Body of pancreas (tissue), 4 donors: Measurements from ENCODE around the gene EFCAB6. TPM values are rescaled to one million over a fixed set of nuclear protein-coding genes. Genes with fewer than 3 reads are reported as not detected.

ENCODE experiments used
- ATAC-seq: fragments of 150-250 bp; one replicate; pipeline ENCODE4 v1.9.1; 2016
- DNase-seq, 4 donors: peaks; one replicate each; pipeline ENCODE4 v3.0.0-alpha.2; 2019
- H3K27ac ChIP-seq, 4 donors: fragments of 200-600 bp; sonication (generic); 1 replicate in 3 of 4; 2 replicates in 1 of 4; pipeline versions ENCODE4 v1.5.1 to v1.6.1; 2016 to 2019; ENCODE audit warnings: mild to moderate bottlenecking in 1 of 4, mixed read lengths in 1 of 4, moderate library complexity in 1 of 4
- H3K27me3 ChIP-seq, 2 donors: fragments of 200-600 bp; sonication (generic); one replicate each; pipeline ENCODE4 v1.6.0; 2016; ENCODE audit warnings: mild to moderate bottlenecking in 1 of 2
- H3K36me3 ChIP-seq, 2 donors: fragments of 200-600 bp; sonication (generic); replicated peaks in 1 of 2; 2 replicates each; pipeline ENCODE4 v1.5.1; 2016; ENCODE audit warnings: low read depth in 2 of 2; ENCODE audit not compliant: insufficient read depth in 1 of 2
- H3K4me1 ChIP-seq: fragments of 200-600 bp; sonication (generic); one replicate; pipeline ENCODE4 v1.6.0; 2016
- H3K4me3 ChIP-seq, 2 donors: fragments of 200-600 bp; sonication (generic); 1 replicate in 1 of 2; 2 replicates in 1 of 2; pipeline ENCODE4 v1.5.1; 2016 to 2019
- H3K9me3 ChIP-seq, 3 donors: fragments of 200-600 bp; sonication (generic); 1 replicate in 2 of 3; 2 replicates in 1 of 3; pipeline ENCODE4 v1.5.1; 2016
- POLR2A ChIP-seq, 3 donors: fragments of 450-650 bp; IDR thresholded peaks; one replicate each; pipeline ENCODE4 v1.6.1; 2016; ENCODE audit warnings: antibody characterized with exemption in 3 of 3, mild to moderate bottlenecking in 2 of 3
- WGBS, 2 donors: methylation state at CpG; one replicate each; pipeline ENCODE4 v1.1.5; 2017; 5-methylcytosine and 5-hydroxymethylcytosine counted together
- intact Hi-C: fragments of 100-400 bp; cut with DNase I; formaldehyde crosslinking; loops from one replicate; pipeline ENCODE4 v1.15.1; 2023
- total RNA-seq, 2 donors: library from RNA; depleted of rRNA; stranded (reverse); fragments of >200 nt; gene quantifications; one replicate each; pipeline ENCODE4 v1.1.0, GENCODE V29; 2016
- TF ChIP-seq, protein P1 (sequence below), 7 experiments: fragments of 450-650 bp in 4 of 7; fragments of 200-600 bp in 3 of 7; sonication (generic) in 3 of 7; IDR thresholded peaks; one replicate each; pipeline ENCODE4 v1.5.1; 2016 to 2019; ENCODE audit warnings: antibody characterized with exemption in 7 of 7

EFCAB6 gene
- total RNA-seq, 2 donors from 2014 or later: 4.0 to 4.4 TPM

DNA sequence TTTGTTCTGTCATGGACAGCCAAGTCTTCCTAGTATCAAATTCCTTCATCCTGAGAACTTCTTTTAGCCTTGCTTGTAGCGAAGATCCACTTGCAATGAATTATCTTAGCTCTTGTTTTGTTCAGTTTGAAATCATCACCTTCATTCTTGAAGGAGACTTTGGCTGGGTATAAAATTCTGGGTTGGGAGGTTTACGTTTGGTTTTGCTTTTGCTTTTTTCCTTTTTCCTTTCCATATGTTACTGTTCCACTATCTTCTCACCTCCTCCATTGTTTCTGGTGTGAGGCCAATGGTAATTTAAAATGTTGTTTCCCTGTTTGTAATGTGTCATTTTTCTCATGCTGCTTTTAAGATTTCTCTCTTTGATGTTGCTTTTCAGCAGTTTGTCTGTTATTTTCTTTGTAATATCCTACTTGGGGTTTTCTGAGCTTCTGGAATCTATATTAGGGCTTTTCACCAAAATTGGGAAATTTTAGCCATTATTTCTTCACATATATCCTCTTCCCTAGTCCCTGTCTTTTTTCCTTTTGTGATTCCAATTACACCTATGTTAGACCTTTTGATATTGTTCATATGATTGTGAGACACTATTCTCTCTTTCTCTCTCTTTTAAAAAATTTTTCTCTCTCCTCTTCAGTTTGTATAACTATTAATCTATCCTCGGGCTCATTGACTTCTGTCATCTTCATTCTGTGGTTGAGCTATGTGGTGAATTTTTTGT is 172.7 kb downstream of the EFCAB6 start:
- no peak for DNase-seq
- no peak for ATAC-seq
- Histone ChIP-seq H3K27me3 (no peaks in the 10 kb centered on the region), H3K36me3 (no peaks in the 10 kb centered on the region), H3K27ac (no peak overlapping the region), H3K9me3 (peaks cover 0 to 7% (median 0%) of the 10 kb centered on the region in 3 donors), H3K4me1 (no peaks in the 10 kb centered on the region), H3K4me3 (no peak overlapping the region)
- intact Hi-C loops: no loop called here
- TF ChIP-seq POLR2A (IDR thresholded peaks at IDR 0.05): no peak
- TF ChIP-seq, protein P1, sequence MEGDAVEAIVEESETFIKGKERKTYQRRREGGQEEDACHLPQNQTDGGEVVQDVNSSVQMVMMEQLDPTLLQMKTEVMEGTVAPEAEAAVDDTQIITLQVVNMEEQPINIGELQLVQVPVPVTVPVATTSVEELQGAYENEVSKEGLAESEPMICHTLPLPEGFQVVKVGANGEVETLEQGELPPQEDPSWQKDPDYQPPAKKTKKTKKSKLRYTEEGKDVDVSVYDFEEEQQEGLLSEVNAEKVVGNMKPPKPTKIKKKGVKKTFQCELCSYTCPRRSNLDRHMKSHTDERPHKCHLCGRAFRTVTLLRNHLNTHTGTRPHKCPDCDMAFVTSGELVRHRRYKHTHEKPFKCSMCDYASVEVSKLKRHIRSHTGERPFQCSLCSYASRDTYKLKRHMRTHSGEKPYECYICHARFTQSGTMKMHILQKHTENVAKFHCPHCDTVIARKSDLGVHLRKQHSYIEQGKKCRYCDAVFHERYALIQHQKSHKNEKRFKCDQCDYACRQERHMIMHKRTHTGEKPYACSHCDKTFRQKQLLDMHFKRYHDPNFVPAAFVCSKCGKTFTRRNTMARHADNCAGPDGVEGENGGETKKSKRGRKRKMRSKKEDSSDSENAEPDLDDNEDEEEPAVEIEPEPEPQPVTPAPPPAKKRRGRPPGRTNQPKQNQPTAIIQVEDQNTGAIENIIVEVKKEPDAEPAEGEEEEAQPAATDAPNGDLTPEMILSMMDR (IDR thresholded peaks at IDR 0.05): no peak
- 92 to 93% methylated on average over 3 of the region's 3 CpGs for WGBS, 2 donors

DNA sequence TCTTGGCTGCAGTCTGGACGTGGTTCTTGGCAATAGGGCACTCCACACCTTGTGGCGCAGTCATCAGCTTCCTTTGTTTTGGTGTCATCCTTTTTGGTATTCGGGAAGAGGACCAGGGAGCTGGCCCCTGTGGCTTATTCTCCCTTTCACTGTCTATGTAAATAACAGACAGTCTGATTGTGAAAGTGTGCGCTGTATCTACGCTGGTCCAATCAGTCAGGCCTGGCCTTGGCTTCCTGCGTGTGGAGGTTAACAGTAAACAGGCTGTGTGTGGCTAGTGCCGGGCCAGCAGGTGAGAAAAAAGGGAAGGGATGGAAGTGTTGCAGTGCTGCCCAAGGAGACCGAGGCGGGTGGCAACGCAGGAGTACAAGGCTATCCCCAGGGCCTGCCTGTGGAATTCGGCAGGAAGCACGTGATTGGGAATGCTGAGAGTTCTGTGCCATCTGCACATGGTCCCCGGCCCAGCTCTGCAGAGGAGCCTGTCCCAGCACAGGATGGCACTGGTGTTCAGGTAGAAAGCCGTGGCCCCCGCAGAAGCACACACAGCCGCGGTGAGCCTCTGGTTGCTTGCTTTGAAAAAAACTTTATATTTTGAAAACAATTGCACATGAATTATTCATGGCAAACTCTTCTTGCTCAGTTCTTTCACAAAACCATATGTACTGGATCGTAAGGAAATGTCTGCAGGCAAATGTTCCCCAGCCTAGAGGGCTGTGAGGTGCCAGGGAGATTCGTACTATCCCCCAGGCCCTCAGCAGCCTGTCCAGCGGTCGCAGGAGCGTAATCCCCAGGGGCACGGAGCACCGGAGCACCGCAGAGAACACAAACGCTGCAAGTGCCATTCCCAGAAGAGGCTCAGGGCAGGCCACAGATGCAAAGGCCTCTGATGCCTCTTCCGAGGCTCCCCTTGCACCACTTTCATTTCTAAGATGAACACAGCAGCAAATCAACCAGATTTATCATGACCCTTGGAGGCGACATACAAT is 174.5 kb downstream of the EFCAB6 start:
- no peaks in the 10 kb centered on the region for H3K27me3 ChIP-seq
- no peaks in the 10 kb centered on the region for H3K36me3 ChIP-seq
- no peak for ATAC-seq
- no peak overlapping the region for H3K27ac ChIP-seq
- intact Hi-C loops: no loop called here
- H3K9me3 ChIP-seq: peaks cover 0 to 7% (median 0%) of the 10 kb centered on the region in 3 donors
- no peak for TF ChIP-seq POLR2A (IDR thresholded peaks at IDR 0.05)
- TF ChIP-seq, protein P1 (IDR thresholded peaks at IDR 0.05): no peak
- 88 to 89% methylated on average over 27 to 28 of the region's 28 CpGs for WGBS, 2 donors
- DNase-seq: no peak
- no peak overlapping the region for H3K4me3 ChIP-seq
- H3K4me1 ChIP-seq: no peaks in the 10 kb centered on the region

DNA sequence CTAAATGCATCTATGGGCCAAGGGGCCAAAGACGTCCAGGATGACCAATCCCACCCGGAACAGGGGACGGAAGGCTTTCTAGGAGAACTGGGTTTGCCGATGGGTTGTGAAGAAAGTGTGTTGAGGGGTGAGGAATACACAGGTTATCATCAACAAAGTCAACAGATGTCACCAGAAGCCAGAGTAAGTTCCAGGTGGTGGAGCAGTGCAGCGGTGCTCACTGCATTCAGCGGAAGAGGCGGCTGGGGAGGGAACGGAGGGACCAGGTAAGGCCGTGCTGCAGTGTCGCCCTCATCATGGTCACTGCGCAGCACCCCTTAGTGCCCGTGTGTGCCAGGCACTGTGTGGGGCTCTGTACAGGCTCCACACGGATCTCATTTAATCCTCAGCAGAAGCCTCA is 176.0 kb downstream of the EFCAB6 start:
- peaks cover 0 to 7% (median 0%) of the 10 kb centered on the region in 3 donors for H3K9me3 ChIP-seq
- ATAC-seq: no peak
- H3K36me3 ChIP-seq: no peaks in the 10 kb centered on the region
- H3K27ac ChIP-seq: no peak overlapping the region
- WGBS, 2 donors: 87% methylated on average over 13 of the region's 13 CpGs
- no peak overlapping the region for H3K4me3 ChIP-seq
- no peak for DNase-seq
- intact Hi-C loops: no loop called here
- no peak for TF ChIP-seq POLR2A (IDR thresholded peaks at IDR 0.05)
- TF ChIP-seq, protein P1 (IDR thresholded peaks at IDR 0.05): no peak
- H3K27me3 ChIP-seq: no peaks in the 10 kb centered on the region
- H3K4me1 ChIP-seq: no peaks in the 10 kb centered on the region

DNA sequence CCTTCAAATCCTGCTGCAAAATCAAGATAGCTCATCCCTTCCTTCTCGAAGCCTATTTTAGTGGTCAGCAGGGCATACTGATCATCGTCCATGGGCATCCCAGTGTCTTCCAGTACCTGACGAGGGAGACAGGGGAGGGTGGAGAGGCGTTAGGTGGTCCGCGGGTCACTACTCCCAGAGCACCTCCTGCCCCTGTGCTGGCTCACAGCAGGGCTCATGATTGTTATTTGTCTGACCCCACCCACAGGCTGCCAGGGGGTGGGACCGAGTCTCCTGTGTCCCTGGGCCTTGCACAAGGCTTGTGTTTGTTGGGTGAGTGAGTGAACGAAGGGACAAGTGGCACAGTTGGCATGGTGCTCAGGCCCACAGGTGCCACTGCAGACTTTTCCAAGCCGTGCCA is 177.0 kb downstream of the EFCAB6 start:
- Histone ChIP-seq H3K27ac (no peak overlapping the region), H3K9me3 (peaks cover 0 to 7% (median 0%) of the 10 kb centered on the region in 3 donors), H3K36me3 (no peaks in the 10 kb centered on the region), H3K4me1 (no peaks in the 10 kb centered on the region), H3K4me3 (no peak overlapping the region), H3K27me3 (no peaks in the 10 kb centered on the region)
- WGBS, 2 donors: 78 to 81% methylated on average over 5 to 9 of the region's 9 CpGs
- intact Hi-C loops: no loop called here
- DNase-seq (no peak), ATAC-seq (no peak)
- TF ChIP-seq, protein P1 (IDR thresholded peaks at IDR 0.05): no peak
- TF ChIP-seq POLR2A (IDR thresholded peaks at IDR 0.05): no peak
